Spleen (tissue), 11 donors: ENCODE measurements around the gene TMPRSS2. TPM values are rescaled to one million over a fixed set of nuclear protein-coding genes. Genes with fewer than 3 reads are reported as not detected.

Source experiments
- DNase-seq: peaks from one replicate; pipeline ENCODE4 v3.0.0-alpha.2; 2020
- H3K27ac ChIP-seq, 8 donors: fragments of 200-600 bp; sonication (generic) in 7 of 8; 1 replicate in 4 of 8; 2 replicates in 4 of 8; pipeline versions ENCODE4 v1.5.0 to v1.8.0; 2016 to 2021; ENCODE audit warnings: inconsistent platforms in 4 of 8, mild to moderate bottlenecking in 4 of 8, moderate library complexity in 1 of 8
- H3K27me3 ChIP-seq, 7 donors: fragments of 200-600 bp; sonication (generic) in 6 of 7; replicated peaks in 1 of 7; 1 replicate in 4 of 7; 2 replicates in 3 of 7; pipeline versions ENCODE4 v1.5.0 to v1.8.0; 2016 to 2021; ENCODE audit warnings: inconsistent platforms in 3 of 7, mild to moderate bottlenecking in 1 of 7
- H3K36me3 ChIP-seq, 6 donors: fragments of 200-600 bp; sonication (generic) in 5 of 6; 1 replicate in 4 of 6; 2 replicates in 2 of 6; pipeline versions ENCODE4 v1.5.0 to v1.8.0; 2016 to 2021; ENCODE audit warnings: inconsistent platforms in 2 of 6
- H3K4me1 ChIP-seq, 6 donors: fragments of 200-600 bp; sonication (generic) in 5 of 6; 1 replicate in 3 of 6; 2 replicates in 3 of 6; pipeline versions ENCODE4 v1.5.0 to v1.8.0; 2016 to 2021; ENCODE audit warnings: inconsistent platforms in 3 of 6
- H3K4me3 ChIP-seq, 8 donors: fragments of 200-600 bp; sonication (generic) in 7 of 8; 1 replicate in 4 of 8; 2 replicates in 4 of 8; pipeline versions ENCODE4 v1.5.0 to v1.8.0; 2016 to 2021; ENCODE audit warnings: inconsistent platforms in 4 of 8, mild to moderate bottlenecking in 4 of 8, moderate library complexity in 2 of 8
- H3K9me3 ChIP-seq, 8 donors: fragments of 200-600 bp; sonication (generic) in 7 of 8; 1 replicate in 4 of 8; 2 replicates in 4 of 8; pipeline versions ENCODE4 v1.5.0 to v1.8.0; 2016 to 2021; ENCODE audit warnings: inconsistent platforms in 4 of 8
- POLR2A ChIP-seq, 3 donors: fragments of 450-650 bp; IDR thresholded peaks; one replicate each; pipeline ENCODE4 v1.5.1; 2017; ENCODE audit warnings: antibody characterized with exemption in 3 of 3, mild to moderate bottlenecking in 1 of 3
- POLR2AphosphoS5 ChIP-seq, 3 donors: sonication (generic); formaldehyde crosslinking; IDR thresholded peaks; one replicate each; pipeline ENCODE4 v1.5.1; 2017; ENCODE audit warnings: antibody characterized with exemption in 3 of 3
- WGBS, 5 donors: extraction: QIAGEN DNeasy Blood & Tissue Kit in 3 of 5; methylation state at CpG; one replicate each; pipeline versions ENCODE4 v1.1.5 to v1.1.7; 2013 to 2018; 5-methylcytosine and 5-hydroxymethylcytosine counted together
- intact Hi-C: fragments of 100-400 bp; cut with DNase I; formaldehyde crosslinking; loops from one replicate; pipeline ENCODE4 v1.15.0; 2023; ENCODE audit warnings: low total_unique reads
- polyA plus RNA-seq, 3 donors: library from polyadenylated mRNA; stranded (reverse); fragments of 200-250 nt; gene quantifications; one replicate each; pipeline ENCODE4 v1.2.1, GENCODE V29; 2013
- total RNA-seq, 7 donors: library from RNA; depleted of rRNA in 3 of 7; stranded (reverse); fragments of >200 nt in 3 of 7; fragmentation: NEBNext Ultra II Directional in 4 of 7; extraction: Animal tissue kit (Norgen Biotek cat#: 25700) in 4 of 7; gene quantifications; one replicate each; pipeline versions ENCODE4 v1.1.0 to v1.2.1, GENCODE V29; 2016 to 2021
- TF ChIP-seq, protein P1 (sequence below), 11 experiments: fragments of 200-600 bp in 7 of 11; fragments of 450-650 bp in 4 of 11; sonication (generic) in 4 of 11; IDR thresholded peaks in 8 of 11; conservative IDR thresholded peaks in 3 of 11; 1 replicate in 7 of 11; 2 replicates in 4 of 11; pipeline versions ENCODE4 v1.4.0 to v1.8.0; 2016 to 2021; ENCODE audit warnings: antibody characterized with exemption in 11 of 11, inconsistent platforms in 4 of 11, mild to moderate bottlenecking in 1 of 11
- donor health status: healthy with polysubstance abuse.
- donor health status: DM: no; HTN: no; CAD: no; lungs with moderate emphysema.
- donor health status: DM: no; HTN: no; CAD: no.
- donor health status: Bipolar disorder and iron deficiency.
- donor health status: healthy.
- donor health status: DM: no; HTN: no; CAD: no.
- donor health status: DM: yes; HTN: yes; CAD: no.

TMPRSS2 gene
- total and polyA plus RNA-seq, 10 donors: 0.06 to 0.25 (median 0.10) TPM; not detected in 5

DNA sequence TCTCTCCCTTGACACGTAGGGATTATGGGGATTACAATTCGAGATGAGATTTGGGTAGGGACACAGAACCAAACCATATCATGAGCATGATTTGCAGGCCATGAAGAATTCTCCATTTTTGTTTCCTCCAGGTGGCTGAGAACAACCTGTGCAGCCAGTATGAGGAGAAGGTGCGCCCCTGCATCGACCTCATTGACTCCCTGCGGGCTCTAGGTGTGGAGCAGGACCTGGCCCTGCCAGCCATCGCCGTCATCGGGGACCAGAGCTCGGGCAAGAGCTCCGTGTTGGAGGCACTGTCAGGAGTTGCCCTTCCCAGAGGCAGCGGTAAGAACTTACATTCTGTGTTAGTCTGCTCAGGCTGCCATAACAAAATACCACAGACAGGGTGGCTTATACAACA, 72.3 kb downstream of the TMPRSS2 start:
- no peak overlapping the region for H3K27ac ChIP-seq
- DNase-seq: no peak
- TF ChIP-seq, protein P1, sequence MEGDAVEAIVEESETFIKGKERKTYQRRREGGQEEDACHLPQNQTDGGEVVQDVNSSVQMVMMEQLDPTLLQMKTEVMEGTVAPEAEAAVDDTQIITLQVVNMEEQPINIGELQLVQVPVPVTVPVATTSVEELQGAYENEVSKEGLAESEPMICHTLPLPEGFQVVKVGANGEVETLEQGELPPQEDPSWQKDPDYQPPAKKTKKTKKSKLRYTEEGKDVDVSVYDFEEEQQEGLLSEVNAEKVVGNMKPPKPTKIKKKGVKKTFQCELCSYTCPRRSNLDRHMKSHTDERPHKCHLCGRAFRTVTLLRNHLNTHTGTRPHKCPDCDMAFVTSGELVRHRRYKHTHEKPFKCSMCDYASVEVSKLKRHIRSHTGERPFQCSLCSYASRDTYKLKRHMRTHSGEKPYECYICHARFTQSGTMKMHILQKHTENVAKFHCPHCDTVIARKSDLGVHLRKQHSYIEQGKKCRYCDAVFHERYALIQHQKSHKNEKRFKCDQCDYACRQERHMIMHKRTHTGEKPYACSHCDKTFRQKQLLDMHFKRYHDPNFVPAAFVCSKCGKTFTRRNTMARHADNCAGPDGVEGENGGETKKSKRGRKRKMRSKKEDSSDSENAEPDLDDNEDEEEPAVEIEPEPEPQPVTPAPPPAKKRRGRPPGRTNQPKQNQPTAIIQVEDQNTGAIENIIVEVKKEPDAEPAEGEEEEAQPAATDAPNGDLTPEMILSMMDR (IDR thresholded peaks at IDR 0.05 in 8 of 11, conservative IDR thresholded peaks at IDR 0.05 in 3 of 11): no peak
- TF ChIP-seq POLR2AphosphoS5 (IDR thresholded peaks at IDR 0.05): no peak
- TF ChIP-seq POLR2A (IDR thresholded peaks at IDR 0.05): no peak
- H3K4me1 ChIP-seq: peaks cover 0 to 25% (median 14%) of the 10 kb centered on the region in 6 donors
- no peak overlapping the region for H3K4me3 ChIP-seq
- H3K9me3 ChIP-seq: peaks cover 0 to 21% (median 7%) of the 10 kb centered on the region in 8 donors
- H3K36me3 ChIP-seq: peaks cover 6 to 100% (median 90%) of the 10 kb centered on the region in 6 donors
- WGBS, 5 donors: 95 to 99% (median 97%) methylated on average over 11 of the region's 11 CpGs
- intact Hi-C loops: no loop called here
- no peaks in the 10 kb centered on the region for H3K27me3 ChIP-seq

DNA sequence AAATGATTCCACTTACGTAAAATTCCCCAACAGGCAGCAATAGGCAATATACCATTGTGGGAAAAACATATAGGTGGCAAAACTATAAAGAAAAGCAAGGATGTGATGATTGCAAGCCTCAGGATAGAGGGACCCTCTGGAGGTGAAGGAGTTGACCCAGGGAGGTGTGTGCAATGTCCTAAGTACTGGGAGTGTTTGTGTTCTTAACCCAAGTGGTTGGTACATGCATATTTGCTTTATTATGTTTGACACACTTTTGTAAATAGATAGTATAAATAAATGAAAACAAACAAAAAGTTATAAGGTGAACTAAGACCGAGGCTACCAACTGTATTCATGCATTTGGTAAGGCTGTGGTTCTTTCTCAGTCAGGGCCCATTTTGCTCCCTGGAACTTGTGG, 74.4 kb downstream of the TMPRSS2 start:
- H3K36me3 ChIP-seq: peaks cover 6 to 100% (median 79%) of the 10 kb centered on the region in 6 donors
- DNase-seq: no peak
- intact Hi-C loops: no loop called here
- H3K27ac ChIP-seq: peak overlapping the region in 1 of 8 donors; percentile 36
- WGBS, 5 donors: 93 to 97% (median 96%) methylated on average over 2 of the region's 2 CpGs
- H3K27me3 ChIP-seq: no peaks in the 10 kb centered on the region
- peaks cover 3 to 47% (median 28%) of the 10 kb centered on the region in 6 donors for H3K4me1 ChIP-seq
- TF ChIP-seq POLR2A (IDR thresholded peaks at IDR 0.05): no peak
- TF ChIP-seq, protein P1 (IDR thresholded peaks at IDR 0.05 in 8 of 11, conservative IDR thresholded peaks at IDR 0.05 in 3 of 11): no peak
- TF ChIP-seq POLR2AphosphoS5 (IDR thresholded peaks at IDR 0.05): no peak
- peaks cover 0 to 21% (median 7%) of the 10 kb centered on the region in 8 donors for H3K9me3 ChIP-seq
- no peak overlapping the region for H3K4me3 ChIP-seq

DNA sequence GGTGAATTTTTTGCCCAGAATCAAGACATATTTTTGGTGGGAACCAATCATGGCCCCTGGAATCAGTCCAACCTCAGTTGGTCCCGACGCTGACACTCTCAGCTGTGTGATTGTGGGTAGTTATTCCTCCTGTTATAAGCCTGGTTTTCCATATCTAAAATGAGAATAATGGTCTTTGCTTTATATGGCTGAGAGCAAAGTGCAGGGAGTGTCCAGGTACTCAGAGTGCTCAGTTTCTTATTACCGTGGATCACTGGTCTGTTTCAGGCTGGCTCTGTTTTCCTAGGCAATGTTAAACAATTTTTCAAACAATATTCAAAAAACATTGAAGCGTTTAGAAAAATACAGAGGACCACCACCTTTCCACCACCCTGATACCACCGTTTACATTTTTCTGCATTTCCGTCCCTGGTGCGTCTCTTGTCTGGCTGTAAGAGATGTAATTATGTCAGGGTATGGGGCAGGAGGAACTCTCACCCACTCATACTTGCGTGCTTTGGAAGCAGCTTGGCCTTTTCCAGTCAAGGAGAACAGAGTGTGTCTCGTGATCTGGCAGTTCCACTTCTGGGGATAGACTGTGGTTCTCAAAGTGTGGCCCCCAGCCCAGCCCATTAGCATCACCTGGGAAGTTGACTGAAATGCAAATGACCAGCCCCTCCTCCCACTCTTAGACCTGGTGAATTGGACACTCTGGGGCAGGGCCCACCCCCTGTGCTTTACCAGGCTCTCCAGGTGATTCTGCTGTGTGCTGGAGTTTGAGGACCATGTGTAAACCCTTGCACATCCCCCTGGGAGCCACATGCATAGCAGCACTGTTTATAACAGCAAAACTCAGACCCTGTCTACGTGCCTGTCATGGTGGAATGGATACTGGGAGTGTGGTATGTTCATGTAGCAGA, 75.1 kb downstream of the TMPRSS2 start:
- H3K4me3 ChIP-seq: no peak overlapping the region
- intact Hi-C loops: no loop called here
- TF ChIP-seq, protein P1 (IDR thresholded peaks at IDR 0.05 in 8 of 11, conservative IDR thresholded peaks at IDR 0.05 in 3 of 11): no peak
- TF ChIP-seq POLR2AphosphoS5 (IDR thresholded peaks at IDR 0.05): no peak
- no peak for TF ChIP-seq POLR2A (IDR thresholded peaks at IDR 0.05)
- peaks cover 3 to 54% (median 35%) of the 10 kb centered on the region in 6 donors for H3K4me1 ChIP-seq
- no peak for DNase-seq
- H3K9me3 ChIP-seq: peaks cover 0 to 21% (median 7%) of the 10 kb centered on the region in 8 donors
- 75 to 96% (median 83%) methylated on average over 10 of the region's 10 CpGs for WGBS, 5 donors
- H3K36me3 ChIP-seq: peaks cover 6 to 100% (median 74%) of the 10 kb centered on the region in 6 donors
- H3K27ac ChIP-seq: peak overlapping the region in 3 of 8 donors; percentile 29 to 59 (median 33)
- H3K27me3 ChIP-seq: no peaks in the 10 kb centered on the region
